Pancreas (tissue), 10 donors: ENCODE measurements around the gene FAM53A. TPM values are rescaled to one million over a fixed set of nuclear protein-coding genes. Genes with fewer than 3 reads are reported as not detected.
A peak's percentile ranks its signal among the peaks of the same experiment; 100 is the strongest.
"Not testable (repeated sequence)": the region's sequence is repeated elsewhere in the genome, so short reads cannot be mapped to it uniquely, and the experiment has no call there.

Experiments used
- ATAC-seq, 4 donors: fragments of 200-7000 bp; cut with Tn5 transposase; one replicate each; pipeline versions ENCODE4 v1.8.0 to v1.9.1; 2020; ENCODE audit warnings: mild to moderate bottlenecking in 4 of 4, moderate library complexity in 4 of 4
- DNase-seq, 6 donors: peaks; one replicate each; pipeline ENCODE4 v3.0.0-alpha.2; 2020
- FAIRE-seq: peaks from 2 replicates; lab custom pipeline; 2012; peaks lifted over from hg19 to GRCh38; lab: Jason Lieb, UNC
- H3K27ac ChIP-seq, 4 donors: fragments of 200-600 bp; sonication (generic); 1 replicate in 3 of 4; 2 replicates in 1 of 4; pipeline versions ENCODE4 v1.5.0 to v1.8.0; 2020
- H3K27me3 ChIP-seq, 4 donors: fragments of 200-600 bp; one replicate each; pipeline ENCODE4 v1.8.0; 2021
- H3K36me3 ChIP-seq, 3 donors: fragments of 200-600 bp; sonication (generic) in 1 of 3; one replicate each; pipeline versions ENCODE4 v1.5.0 to v1.8.0; 2020 to 2021
- H3K4me1 ChIP-seq, 3 donors: fragments of 200-600 bp; one replicate each; pipeline ENCODE4 v1.8.0; 2021
- H3K4me3 ChIP-seq, 4 donors: fragments of 200-600 bp; sonication (generic) in 2 of 4; one replicate each; pipeline versions ENCODE4 v1.5.0 to v1.8.0; 2020 to 2021
- H3K9me3 ChIP-seq, 4 donors: fragments of 200-600 bp; one replicate each; pipeline ENCODE4 v1.8.0; 2021
- CTCF ChIP-seq, 4 donors: fragments of 200-600 bp; sonication (generic) in 3 of 4; IDR thresholded peaks; one replicate each; pipeline versions ENCODE4 v1.5.0 to v1.8.0; 2021; ENCODE audit warnings: antibody characterized with exemption in 4 of 4
- WGBS, 2 donors: extraction: QIAGEN DNeasy Blood & Tissue Kit; methylation state at CpG; one replicate each; pipeline ENCODE4 v1.1.7; 2013; 5-methylcytosine and 5-hydroxymethylcytosine counted together
- intact Hi-C, 3 donors: fragments of 100-400 bp; cut with DNase I; formaldehyde crosslinking; loops; one replicate each; pipeline versions ENCODE4 v1.11.1 to v1.14.2; 2022
- polyA plus RNA-seq, 2 donors: library from polyadenylated mRNA; stranded (reverse); fragments of 200-250 nt; gene quantifications; one replicate each; pipeline ENCODE4 v1.2.3, GENCODE V29; 2013
- total RNA-seq, 6 donors: library from RNA; stranded (reverse); fragmentation: NEBNext Ultra II Directional in 4 of 6; extraction: Animal tissue kit (Norgen Biotek cat#: 25700) in 4 of 6; gene quantifications; one replicate each; pipeline versions ENCODE4 v1.2.1 to v1.2.4, GENCODE V29; 2021 to 2023
- donor health status: healthy with polysubstance abuse.
- donor health status: DM: no; HTN: no; CAD: no; lungs with moderate emphysema.
- donor health status: DM: no; HTN: no; CAD: no.
- donor health status: control.
- donor health status: control.
- donor health status: Bipolar disorder and iron deficiency.
- donor health status: DM: yes; HTN: yes; CAD: no.
- donor health status: DM: no; HTN: no; CAD: no.
- donor health status: DM: no; HTN: no; CAD: no.
- donor health status: DM: yes; HTN: yes; CAD: no.

The FAM53A gene
- total and polyA plus RNA-seq, 8 donors = 0.60 to 2.7 (median 1.3) TPM

DNA sequence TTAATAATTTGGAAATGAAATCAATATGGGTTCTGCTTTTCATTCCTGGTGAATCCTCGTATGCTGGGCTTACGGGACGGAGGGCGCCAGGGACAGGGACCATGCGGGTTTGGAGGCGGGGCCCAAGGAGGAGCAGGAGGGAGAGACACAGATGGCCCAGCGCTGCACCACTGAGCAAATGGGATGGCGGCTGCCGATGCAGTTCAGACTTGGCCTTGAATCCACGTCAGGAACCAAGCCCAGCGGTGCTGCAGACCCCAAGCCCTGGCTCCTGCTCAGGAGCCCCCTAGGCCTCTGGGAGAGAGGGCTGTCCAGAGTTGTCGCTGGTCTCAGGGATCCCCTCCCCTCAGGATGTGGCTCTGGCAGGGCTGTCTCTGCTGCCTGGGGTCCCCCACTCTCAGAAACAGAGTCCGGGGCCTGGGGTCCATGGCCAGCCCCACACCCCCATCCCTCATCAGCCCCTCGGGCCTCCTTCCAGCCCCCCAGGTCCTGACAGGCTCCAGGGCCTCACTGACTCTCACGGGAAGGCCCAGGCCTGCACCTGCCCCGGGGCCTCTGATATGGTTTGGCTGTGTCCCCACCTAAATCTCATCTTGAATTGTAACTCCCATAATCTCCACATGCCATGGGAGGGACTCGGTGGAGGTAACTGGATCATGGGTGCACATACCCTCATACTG lies 75.2 kb downstream of the FAM53A start:
- TF ChIP-seq CTCF (IDR thresholded peaks at IDR 0.05) = no peak
- 67 to 72% methylated on average over 17 of the region's 17 CpGs for WGBS, 2 donors
- no peaks in the 10 kb centered on the region for H3K36me3 ChIP-seq
- no peak overlapping the region for H3K27ac ChIP-seq
- no peaks in the 10 kb centered on the region for H3K9me3 ChIP-seq
- no peak overlapping the region for H3K4me3 ChIP-seq
- intact Hi-C loops = no loop called here
- ATAC-seq (no peak), DNase-seq (peak in 3 of 6 donors; percentile 15 to 41 (median 40)), FAIRE-seq (no peak)
- no peaks in the 10 kb centered on the region for H3K4me1 ChIP-seq
- H3K27me3 ChIP-seq = no peaks in the 10 kb centered on the region

DNA sequence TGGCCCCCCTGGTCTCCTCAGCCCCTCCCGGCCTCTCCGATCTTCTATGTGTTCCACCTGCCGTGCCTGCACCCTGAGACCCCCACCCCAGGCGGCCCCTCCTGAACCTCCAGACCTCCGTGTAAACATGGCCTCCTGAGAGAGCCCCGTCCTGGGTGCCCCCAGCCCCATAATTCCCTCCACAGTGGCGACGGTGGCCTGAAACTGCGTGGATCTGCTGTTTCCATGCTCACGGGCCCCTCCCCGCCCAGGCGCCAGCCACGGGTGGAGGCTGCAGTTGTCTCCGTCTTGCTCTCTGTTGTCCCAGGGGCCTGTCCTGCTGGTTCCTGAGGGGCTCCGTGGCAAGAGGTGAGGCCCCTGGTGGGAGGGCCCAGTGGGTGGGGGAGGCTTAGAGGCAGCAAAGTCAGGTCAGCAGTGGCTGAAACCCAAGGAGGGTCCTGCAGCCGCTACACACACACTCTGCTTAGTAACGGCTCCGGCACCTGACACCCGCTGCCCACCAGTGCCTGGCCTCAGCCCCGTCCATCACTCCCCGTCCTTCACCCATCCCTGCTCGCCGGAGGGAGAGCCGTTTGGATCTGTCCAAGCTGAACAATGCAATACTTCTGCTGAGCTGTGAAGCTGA lies 75.8 kb downstream of the FAM53A start:
- WGBS, 2 donors = 62 to 73% methylated on average over 24 of the region's 24 CpGs
- no peak for ATAC-seq
- H3K4me3 ChIP-seq = no peak overlapping the region
- no peaks in the 10 kb centered on the region for H3K27me3 ChIP-seq
- no peaks in the 10 kb centered on the region for H3K36me3 ChIP-seq
- no peak overlapping the region for H3K27ac ChIP-seq
- intact Hi-C loops = no loop called here
- TF ChIP-seq CTCF (IDR thresholded peaks at IDR 0.05) = no peak
- DNase-seq = peak in 3 of 6 donors; percentile 10 to 45 (median 35)
- no peak for FAIRE-seq
- no peaks in the 10 kb centered on the region for H3K9me3 ChIP-seq
- no peaks in the 10 kb centered on the region for H3K4me1 ChIP-seq

DNA sequence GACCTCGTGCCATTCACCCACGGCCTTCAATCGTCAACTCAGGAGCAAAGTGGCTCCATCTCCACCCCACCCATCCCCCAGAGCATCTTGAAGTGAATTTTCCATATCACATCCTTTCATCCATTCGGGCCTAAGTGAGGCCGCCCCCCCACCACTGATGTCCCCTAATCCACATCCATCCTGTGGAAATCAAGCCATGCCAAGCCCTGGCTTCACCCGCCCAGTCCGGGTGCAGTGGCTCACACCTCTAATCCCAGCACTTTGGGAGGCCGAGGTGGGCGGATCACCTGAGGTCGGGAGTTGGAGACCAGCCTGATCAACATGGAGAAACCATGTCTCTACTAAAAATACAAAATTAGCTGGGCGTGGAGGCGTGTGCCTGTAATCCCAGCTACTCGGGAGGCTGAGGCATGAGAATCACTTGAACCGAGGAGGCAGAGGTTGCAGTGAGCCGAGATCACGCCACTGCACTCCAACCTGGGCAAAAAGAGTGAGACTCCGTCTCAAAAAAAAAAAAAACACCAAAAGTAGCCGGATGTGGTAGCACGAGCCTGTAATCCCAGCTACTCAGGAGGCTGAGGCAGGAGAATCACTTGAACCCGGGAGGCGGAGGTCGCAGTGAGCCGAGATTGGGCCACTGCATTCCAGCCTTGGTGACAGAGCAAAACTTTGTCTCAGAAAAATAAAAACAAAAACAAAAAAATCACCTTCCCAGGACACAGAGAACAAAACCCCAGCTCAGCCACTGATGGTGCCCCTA lies 76.5 kb downstream of the FAM53A start:
- intact Hi-C loops, FAIRE-seq, H3K27me3 ChIP-seq, H3K4me3 ChIP-seq, ATAC-seq, H3K27ac ChIP-seq, H3K4me1 ChIP-seq, H3K9me3 ChIP-seq, H3K36me3 ChIP-seq: not testable (repeated sequence)
- 79 to 85% methylated on average over 23 of the region's 23 CpGs for WGBS, 2 donors
- DNase-seq = peak in 1 of 6 donors; percentile 11

GRCh38 chr4:1604706-1605205 lies 79.4 kb downstream of the FAM53A start:
- ATAC-seq (peak in 3 of 4 donors; percentile 44 to 66 (median 60)), FAIRE-seq (no peak), DNase-seq (peak in 3 of 6 donors; percentile 30 to 80 (median 60))
- Histone ChIP-seq H3K4me3 (no peak overlapping the region), H3K36me3 (no peaks in the 10 kb centered on the region), H3K27ac (no peak overlapping the region), H3K27me3 (no peaks in the 10 kb centered on the region), H3K4me1 (no peaks in the 10 kb centered on the region), H3K9me3 (no peaks in the 10 kb centered on the region)
- 14 to 17% methylated on average over 19 of the region's 19 CpGs for WGBS, 2 donors
- intact Hi-C loops = no loop called here
- no peak for TF ChIP-seq CTCF (IDR thresholded peaks at IDR 0.05)

GRCh38 chr4:1604181-1604705 lies 79.9 kb downstream of the FAM53A start:
- 42 to 50% methylated on average over 17 to 23 of the region's 23 CpGs for WGBS, 2 donors
- FAIRE-seq (no peak), ATAC-seq (peak in 1 of 4 donors; percentile 22), DNase-seq (peak in 3 of 6 donors; percentile 9 to 59 (median 44))
- no peaks in the 10 kb centered on the region for H3K36me3 ChIP-seq
- TF ChIP-seq CTCF (IDR thresholded peaks at IDR 0.05) = no peak
- intact Hi-C loops = no loop called here
- no peaks in the 10 kb centered on the region for H3K9me3 ChIP-seq
- no peaks in the 10 kb centered on the region for H3K4me1 ChIP-seq
- no peak overlapping the region for H3K27ac ChIP-seq
- no peak overlapping the region for H3K4me3 ChIP-seq
- H3K27me3 ChIP-seq = no peaks in the 10 kb centered on the region
